HepG2 (cell line): Measurements from ENCODE around the gene KATNB1. TPM values are rescaled to one million over a fixed set of nuclear protein-coding genes. Genes with fewer than 3 reads are reported as not detected.

ENCODE experiments used
- ATAC-seq: fragments of 200-7000 bp; cut with Tn5 transposase; 3 replicates; pipeline ENCODE4 v1.9.1; 2020; ENCODE audit warnings: mild to moderate bottlenecking, moderate library complexity
- BruUV-seq: library from RNA; stranded (reverse); fragments of 400-500 nt; replicated peaks from 2 replicates; lab custom pipeline; 2021; lab: Mats Ljungman, UMichigan
- CTCF ChIA-PET: fragments of 300-600 bp; formaldehyde crosslinking; extraction: SDS; loops from one replicate; lab custom pipeline; 2021; ENCODE audit warnings: low total read pairs, inconsistent platforms, low intra/inter-chr PET ratio; lab: Yijun Ruan, JAX
- POLR2A ChIA-PET: fragments of 350-600 bp; sonication (Branson Sonifier 250); formaldehyde crosslinking; loops from one replicate; lab custom pipeline; 2020; ENCODE audit warnings: antibody characterized with exemption, inconsistent platforms; lab: Yijun Ruan, JAX
- DNase-seq: peaks from one replicate; pipeline ENCODE4 v3.0.0-alpha.2; 2015; ENCODE audit warnings: low spot score
- FAIRE-seq: peaks from 3 replicates; lab custom pipeline; 2011; peaks lifted over from hg19 to GRCh38; lab: Jason Lieb, UNC
- H2AFZ ChIP-seq: one replicate; pipeline ENCODE4 v1.6.1; 2011; ENCODE audit warnings: low read length, inconsistent platforms
- H3K27ac ChIP-seq: fragments of 300-600 bp; 3 replicates; pipeline ENCODE4 v1.8.0; 2011; ENCODE audit warnings: mixed run types, mild to moderate bottlenecking, mixed read lengths, low read length, inconsistent platforms; ENCODE audit not compliant: insufficient read depth; ENCODE audit errors: extremely low read length
- H3K27me3 ChIP-seq, 2 experiments: fragments of 200-600 bp in 1 of 2; 2 replicates in 1 of 2; 3 replicates in 1 of 2; pipeline versions ENCODE4 v1.6.0 to v1.8.0; 2011; ENCODE audit warnings: low read length in 2 of 2, mild to moderate bottlenecking in 2 of 2, moderate library complexity in 2 of 2, inconsistent platforms in 1 of 2; ENCODE audit not compliant: insufficient read depth in 2 of 2, control insufficient read depth in 1 of 2
- H3K36me3 ChIP-seq, 2 experiments: fragments of 200-600 bp in 1 of 2; replicated peaks in 1 of 2; 2 replicates in 1 of 2; 3 replicates in 1 of 2; pipeline versions ENCODE4 v1.5.1 to v1.8.0; 2011; ENCODE audit warnings: low read length in 2 of 2, inconsistent platforms in 1 of 2; ENCODE audit not compliant: insufficient read depth in 2 of 2, control insufficient read depth in 1 of 2
- H3K4me1 ChIP-seq: 2 replicates; pipeline ENCODE4 v1.5.1; 2012; ENCODE audit warnings: low read length, inconsistent platforms; ENCODE audit not compliant: insufficient read depth
- H3K4me2 ChIP-seq: 2 replicates; pipeline ENCODE4 v1.6.0; 2011; ENCODE audit warnings: low read depth, low read length, inconsistent platforms
- H3K4me3 ChIP-seq, 3 experiments: fragments of 200-600 bp in 1 of 3; sonication (generic), shearing (Covaris generic) in 1 of 3; replicated peaks in 1 of 3; 2 replicates each; pipeline ENCODE4 v1.5.1; 2011 to 2016; ENCODE audit warnings: low read length in 3 of 3, inconsistent platforms in 2 of 3, low read depth in 2 of 3, mild to moderate bottlenecking in 2 of 3, control low read depth in 1 of 3, mixed read lengths in 1 of 3; ENCODE audit not compliant: insufficient read depth in 1 of 3
- H3K79me2 ChIP-seq: one replicate; pipeline ENCODE4 v1.6.1; 2011; ENCODE audit warnings: low read length, inconsistent platforms; ENCODE audit not compliant: insufficient read depth
- H3K9ac ChIP-seq: 2 replicates; pipeline ENCODE4 v1.6.0; 2011; ENCODE audit warnings: mild to moderate bottlenecking, low read depth, low read length, inconsistent platforms; ENCODE audit not compliant: insufficient read depth
- H3K9me3 ChIP-seq: 2 replicates; pipeline ENCODE4 v1.5.1; 2012; ENCODE audit warnings: mild to moderate bottlenecking, low read length
- H4K20me1 ChIP-seq: 2 replicates; pipeline ENCODE4 v1.6.0; 2011; ENCODE audit warnings: inconsistent platforms, mild to moderate bottlenecking, low read length, moderate library complexity; ENCODE audit not compliant: insufficient read depth
- ADNP ChIP-seq: sonication (generic); formaldehyde crosslinking; IDR thresholded peaks from 2 replicates; pipeline ENCODE4 v1.4.0; 2020; ENCODE audit warnings: missing genetic modification reagents
- ARID4A ChIP-seq: sonication (generic); formaldehyde crosslinking; IDR thresholded peaks from 2 replicates; pipeline ENCODE4 v1.5.0; 2020; ENCODE audit warnings: mild to moderate bottlenecking, missing genetic modification reagents, borderline replicate concordance
- MTA1 ChIP-seq: sonication (generic); formaldehyde crosslinking; IDR thresholded peaks from 2 replicates; pipeline ENCODE4 v1.4.0; 2020; ENCODE audit warnings: missing genetic modification reagents, mild to moderate bottlenecking, borderline replicate concordance
- TGIF2 ChIP-seq: IDR thresholded peaks from 2 replicates; pipeline ENCODE4 v1.6.1; 2016; ENCODE audit warnings: control low read depth, missing compliant biosample characterization
- ZFP36 ChIP-seq: fragments of 150-350 bp; IDR thresholded peaks from 2 replicates; pipeline ENCODE4 v1.6.1; 2018; ENCODE audit warnings: borderline replicate concordance, low read length, low read depth; ENCODE audit not compliant: partially characterized antibody
- ZMYM3 ChIP-seq: sonication (generic); formaldehyde crosslinking; IDR thresholded peaks from 2 replicates; pipeline ENCODE4 v1.5.1; 2020; ENCODE audit warnings: mild to moderate bottlenecking, missing genetic modification reagents
- ZNF556 ChIP-seq: sonication (generic); formaldehyde crosslinking; IDR thresholded peaks from 2 replicates; pipeline ENCODE4 v1.4.0; 2020; ENCODE audit warnings: mild to moderate bottlenecking, missing genetic modification reagents, borderline replicate concordance
- ZSCAN9 ChIP-seq: IDR thresholded peaks from 2 replicates; pipeline ENCODE4 v1.6.1; 2016; ENCODE audit warnings: borderline replicate concordance
- WGBS: methylation state at CpG from one replicate; pipeline ENCODE4 v1.1.6; 2017; ENCODE audit warnings: low lambda C conversion rate; 5-methylcytosine and 5-hydroxymethylcytosine counted together
- in situ Hi-C: cut with HindIII; loops from 2 replicates; pipeline ENCODE4 v1.10.0; 2017; ENCODE audit warnings: low pct_unique_long_range_greater_than_20kb; ENCODE audit not compliant: extremely low pct_ligation_motif_present
- intact Hi-C: fragments of 100-400 bp; cut with micrococcal nuclease; formaldehyde crosslinking; loops from one replicate; pipeline ENCODE4 v1.10.0; 2022; ENCODE audit not compliant: unreplicated experiment
- polyA plus RNA-seq, 8 experiments: library from polyadenylated mRNA; depleted of rRNA in 3 of 8; stranded (reverse) in 7 of 8; unstranded in 1 of 8; fragments of >200 nt; fragmentation: Illumina TruSeq in 4 of 8; extraction: Trizol in 4 of 8; gene quantifications; 2 replicates each; pipeline versions ENCODE4 v1.2.1 to v1.2.3, GENCODE V29; 2011 to 2016; ENCODE audit warnings: low read depth in 4 of 8, missing spikeins in 1 of 8, mixed read lengths in 1 of 8; ENCODE audit not compliant: insufficient read depth in 1 of 8
- total RNA-seq, 5 experiments: library from RNA; depleted of rRNA; stranded (reverse); fragments of >200 nt; fragmentation: Illumina TruSeq; extraction: Trizol; gene quantifications; 2 replicates each; pipeline ENCODE4 v1.2.3, GENCODE V29; 2016; ENCODE audit warnings: low read depth in 1 of 5

Gene KATNB1
- total and polyA plus RNA-seq, 2 of the 13 experiments (the other 11 are each of a cell fraction or from before 2014, with no cell fraction given): 31.5 to 43.5 TPM

GRCh38 chr16:57694725-57695679 is 40.6 kb upstream of the KATNB1 start, which contains the start of gene DRC7 (continued):
- 0 out of 2 replicates have a peak, but pooled peaks have one; percentile 35 for TF ChIP-seq TGIF2 (CRISPR knock-in tag)
- peak; percentile 44; the same call in 1 of the 2 replicates for TF ChIP-seq ADNP (CRISPR knock-in tag)
- no peak for TF ChIP-seq ZFP36
- TF ChIP-seq ZSCAN9: no peak
- TF ChIP-seq, all 625 proteins: peak for 37

GRCh38 chr16:57695680-57696069 is 39.9 kb upstream of the KATNB1 start:
- H3K36me3 ChIP-seq: no peaks in the 10 kb centered on the region
- no peak for ATAC-seq
- no peak for DNase-seq
- no peaks in the 10 kb centered on the region for H3K27me3 ChIP-seq
- H3K9ac ChIP-seq: no peak overlapping the region
- no peaks in the 10 kb centered on the region for H3K79me2 ChIP-seq
- FAIRE-seq: no peak
- no peak overlapping the region for H3K27ac ChIP-seq
- peak overlapping the region; percentile 81 for H3K4me2 ChIP-seq
- H4K20me1 ChIP-seq: no peaks in the 10 kb centered on the region
- 44% methylated on average over 4 of the region's 5 CpGs for whole genome bisulfite sequencing
- no peak overlapping the region; a peak in 1 of 6 replicates for H3K4me3 ChIP-seq
- H2AFZ ChIP-seq: no peak overlapping the region
- peaks cover 81% of the 10 kb centered on the region for H3K4me1 ChIP-seq
- BruUV-seq: no TSS peak
- ChIA-PET CTCF (no interaction called here), POLR2A (interaction anchor here (2.6 to 3.6 kb wide), 2 partner anchors 8 to 40 kb away, joined by 19 to 42 read pairs; partner anchors contain the start of gene KATNB1)
- in situ Hi-C loops: no loop called here
- H3K9me3 ChIP-seq: no peaks in the 10 kb centered on the region
- no peak for TF ChIP-seq ARID4A (CRISPR knock-in tag)
- 0 out of 2 replicates have a peak, but pooled peaks have one; percentile 5 for TF ChIP-seq ZMYM3 (CRISPR knock-in tag)
- 0 out of 2 replicates have a peak, but pooled peaks have one; percentile 51 for TF ChIP-seq ZNF556 (CRISPR knock-in tag)
- peak; percentile 10; the same call in 1 of the 2 replicates for TF ChIP-seq MTA1 (CRISPR knock-in tag)
- TF ChIP-seq, all 625 proteins: peak for 3
- intact Hi-C loops: no loop called here
